ENCODE data around the gene HAUS3. TPM values are rescaled to one million over a fixed set of nuclear protein-coding genes. Genes with fewer than 3 reads are reported as not detected.

The HAUS3 gene
- total and polyA plus RNA-seq, 10 of the 15 experiments (the other 5 are each of a cell fraction or from before 2014, with no cell fraction given), result 4.2 to 23.9 (median 12.3) TPM

GRCh38 chr4:2248044-2248780 is 6.3 kb upstream of the HAUS3 start:
- H2AFZ ChIP-seq (ENCODE audit: control insufficient read depth, low read depth, low read length), result no peak overlapping the region
- no peak overlapping the region for H3K27ac ChIP-seq (ENCODE audit: control insufficient read depth, insufficient read depth)
- in situ Hi-C loops (cut with MboI), result no loop called here
- ChIA-PET SMC1A (ENCODE audit: uncharacterized antibody, unreplicated experiment) (no interaction called here), CTCF (no interaction called here), RAD21 (ENCODE audit: unreplicated experiment) (no interaction called here), POLR2A (no interaction called here)
- H3K9ac ChIP-seq (ENCODE audit: control insufficient read depth, insufficient read depth, low read length), result no peak overlapping the region
- no peaks in the 10 kb centered on the region for H3K79me2 ChIP-seq (ENCODE audit: control insufficient read depth, insufficient read depth, low read length)
- peaks cover 6% of the 10 kb centered on the region; the same call in 1 of the 2 replicates for H3K4me1 ChIP-seq (ENCODE audit: control insufficient read depth, insufficient read depth, low read length)
- no TSS peak for BruUV-seq (replicated peaks)
- H3K27me3 ChIP-seq (replicated peaks in 1 of 2; ENCODE audit: control insufficient read depth in 2 of 2, insufficient read depth in 2 of 2, low read length in 1 of 2), result no peaks in the 10 kb centered on the region
- no peaks in the 10 kb centered on the region for H3K36me3 ChIP-seq (ENCODE audit: control insufficient read depth in 2 of 2, insufficient read depth in 2 of 2, low read length in 1 of 2)
- no peak overlapping the region for H3K4me2 ChIP-seq (ENCODE audit: control insufficient read depth, insufficient read depth)
- H4K20me1 ChIP-seq (ENCODE audit: control insufficient read depth, insufficient read depth), result no peaks in the 10 kb centered on the region
- H3K4me3 ChIP-seq, result no peak overlapping the region
- DNase-seq (ENCODE audit: low read depth, low spot score) (no peak), FAIRE-seq (no peak), ATAC-seq (no peak; the same call in 2 of the 3 replicates)
- H3K9me3 ChIP-seq (replicated peaks; ENCODE audit: control insufficient read depth, insufficient read depth, low read length), result no peaks in the 10 kb centered on the region
- no peak for TF ChIP-seq POU2F2 (IDR thresholded peaks at IDR 0.05; ENCODE audit: borderline replicate concordance, low read depth, low read length)
- 0 out of 2 replicates have a peak, but pooled peaks have one; percentile 4 for TF ChIP-seq POLR2A (IDR thresholded peaks at IDR 0.05; ENCODE audit: low read depth, low read length)
- TF ChIP-seq ZBTB11 (CRISPR knock-in tag; IDR thresholded peaks at IDR 0.05), result no peak
- 79% methylated on average over 18 of the region's 21 CpGs for WGBS (ENCODE audit: insufficient coverage, insufficient replicate concordance, low lambda C conversion rate, missing lambda C conversion rate)
- intact Hi-C loops (cut with micrococcal nuclease; ENCODE audit: unreplicated experiment), result no loop called here

Measured in GM12878 (cell line).